ENCODE measurements around the gene TMEM63A.

TMEM63A gene

DNA sequence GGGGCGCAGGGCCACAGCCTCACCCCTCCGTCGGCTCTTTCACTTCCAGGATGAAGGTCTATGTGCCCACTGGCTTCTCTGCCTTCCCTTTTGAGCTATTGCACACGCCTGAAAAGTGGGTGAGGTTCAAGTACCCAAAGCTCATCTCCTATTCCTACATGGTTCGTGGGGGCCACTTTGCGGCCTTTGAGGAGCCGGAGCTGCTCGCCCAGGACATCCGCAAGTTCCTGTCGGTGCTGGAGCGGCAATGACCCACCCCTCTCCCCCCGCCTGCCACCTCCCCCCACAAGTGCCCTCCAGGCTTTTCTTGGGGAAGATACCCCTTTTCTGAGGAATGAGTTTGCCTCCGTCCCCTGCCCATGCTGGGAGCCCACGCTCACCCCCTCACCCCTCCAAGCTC lies 37.1 kb downstream of the TMEM63A start:
- no peak for DNase-seq (ENCODE audit: low spot score)

DNA sequence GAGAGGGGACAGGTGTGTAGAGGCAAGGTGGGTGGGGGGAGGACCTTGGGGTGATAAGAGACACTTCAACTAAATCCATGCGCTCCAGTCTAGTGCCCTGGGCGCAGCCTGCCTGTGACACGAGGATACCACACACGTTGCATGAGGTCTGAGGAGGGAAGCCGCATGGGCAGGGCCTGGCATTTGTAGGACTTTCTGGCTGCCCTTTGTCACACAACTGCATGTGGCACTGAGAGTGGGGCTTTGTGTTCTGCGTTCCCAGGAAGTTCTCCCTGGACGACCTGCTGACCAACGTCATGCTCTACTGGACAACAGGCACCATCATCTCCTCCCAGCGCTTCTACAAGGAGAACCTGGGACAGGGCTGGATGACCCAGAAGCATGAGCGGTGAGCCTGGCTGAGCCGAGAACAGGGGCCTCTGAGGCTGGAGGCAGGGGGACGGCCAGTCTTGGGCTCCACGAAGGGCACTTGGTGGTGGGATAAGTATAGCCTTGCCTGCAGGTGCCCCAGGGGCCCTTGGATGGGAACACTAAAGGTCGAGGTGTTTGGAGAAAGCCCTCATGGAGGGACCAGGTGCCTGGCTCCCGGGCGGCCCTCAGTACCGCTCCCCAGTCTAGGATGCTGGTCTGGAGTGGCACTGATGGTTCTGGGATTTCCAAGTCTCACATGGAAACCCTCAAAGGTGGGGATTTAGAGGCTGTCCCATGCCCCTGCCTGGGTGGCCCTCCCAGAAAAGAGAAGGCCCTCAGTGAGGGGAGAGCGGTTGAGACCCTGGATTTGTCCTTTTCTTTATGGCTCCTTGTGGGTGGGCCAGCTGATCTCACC lies 37.7 kb downstream of the TMEM63A start:
- peak overlapping the region; percentile 42 for H3K27ac ChIP-seq
- ChIA-PET CTCF (interaction anchor here (0.6 to 3.0 kb wide), 12 partner anchors 17 to 376 kb away, joined by 3 to 25 read pairs (median 4); partner anchors contain the start of gene SRP9), POLR2A (ENCODE audit: low non-redundant PET) (interaction anchor here (0.5 to 0.6 kb wide), 2 partner anchors 13 to 52 kb away, joined by 3 to 4 read pairs; no protein-coding TSS in a partner anchor)
- TF ChIP-seq, protein P1, sequence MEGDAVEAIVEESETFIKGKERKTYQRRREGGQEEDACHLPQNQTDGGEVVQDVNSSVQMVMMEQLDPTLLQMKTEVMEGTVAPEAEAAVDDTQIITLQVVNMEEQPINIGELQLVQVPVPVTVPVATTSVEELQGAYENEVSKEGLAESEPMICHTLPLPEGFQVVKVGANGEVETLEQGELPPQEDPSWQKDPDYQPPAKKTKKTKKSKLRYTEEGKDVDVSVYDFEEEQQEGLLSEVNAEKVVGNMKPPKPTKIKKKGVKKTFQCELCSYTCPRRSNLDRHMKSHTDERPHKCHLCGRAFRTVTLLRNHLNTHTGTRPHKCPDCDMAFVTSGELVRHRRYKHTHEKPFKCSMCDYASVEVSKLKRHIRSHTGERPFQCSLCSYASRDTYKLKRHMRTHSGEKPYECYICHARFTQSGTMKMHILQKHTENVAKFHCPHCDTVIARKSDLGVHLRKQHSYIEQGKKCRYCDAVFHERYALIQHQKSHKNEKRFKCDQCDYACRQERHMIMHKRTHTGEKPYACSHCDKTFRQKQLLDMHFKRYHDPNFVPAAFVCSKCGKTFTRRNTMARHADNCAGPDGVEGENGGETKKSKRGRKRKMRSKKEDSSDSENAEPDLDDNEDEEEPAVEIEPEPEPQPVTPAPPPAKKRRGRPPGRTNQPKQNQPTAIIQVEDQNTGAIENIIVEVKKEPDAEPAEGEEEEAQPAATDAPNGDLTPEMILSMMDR (conservative IDR thresholded peaks at IDR 0.05; ENCODE audit: low read depth), result no peak
- no peak for DNase-seq (ENCODE audit: low spot score)

More for the DNA sequence above, 37.1 kb downstream of the TMEM63A start:
- CTCF ChIA-PET, result interaction anchor here (0.6 to 3.0 kb wide), 19 partner anchors 10 to 471 kb away, joined by 3 to 25 read pairs (median 4); partner anchors contain the start of gene SRP9
- TF ChIP-seq, protein P1 (conservative IDR thresholded peaks at IDR 0.05; ENCODE audit: low read depth), result no peak
- POLR2A ChIA-PET (ENCODE audit: low non-redundant PET), result interaction anchor here (0.6 kb wide), 1 partner anchor 12 kb away, joined by 3 read pairs; no protein-coding TSS in a partner anchor
- peak overlapping the region; percentile 42 for H3K27ac ChIP-seq

GRCh38 chr1:225843426-225843795 lies 38.8 kb downstream of the TMEM63A start:
- ChIA-PET CTCF (interaction anchor here (0.6 to 1.1 kb wide), 3 partner anchors 77 to 369 kb away, joined by 4 read pairs; no protein-coding TSS in a partner anchor), POLR2A (ENCODE audit: low non-redundant PET) (no interaction called here)
- DNase-seq (ENCODE audit: low spot score), result no peak
- peak overlapping the region; percentile 42 for H3K27ac ChIP-seq
- TF ChIP-seq, protein P1 (conservative IDR thresholded peaks at IDR 0.05; ENCODE audit: low read depth), result no peak

- DNase-seq (ENCODE audit: low spot score), result no peak
- TF ChIP-seq, protein P1 (conservative IDR thresholded peaks at IDR 0.05; ENCODE audit: low read depth), result no peak
- peak overlapping the region; percentile 42 for H3K27ac ChIP-seq
- POLR2A ChIA-PET (ENCODE audit: low non-redundant PET), result no interaction called here
- CTCF ChIA-PET, result interaction anchor here (1.1 kb wide), 1 partner anchor 368 kb away, joined by 4 read pairs; no protein-coding TSS in a partner anchor
Measured at GRCh38 chr1:225842788-225843425, 39.3 kb downstream of the TMEM63A start.

- H3K27ac ChIP-seq, result peak overlapping the region; percentile 42
- ChIA-PET CTCF (interaction anchor here (0.6 to 1.1 kb wide), 2 partner anchors 72 to 367 kb away, joined by 3 to 4 read pairs; no protein-coding TSS in a partner anchor), POLR2A (ENCODE audit: low non-redundant PET) (interaction anchor here (0.6 kb wide), 1 partner anchor 8 kb away, joined by 3 read pairs; no protein-coding TSS in a partner anchor)
- TF ChIP-seq, protein P1 (conservative IDR thresholded peaks at IDR 0.05; ENCODE audit: low read depth), result no peak
- DNase-seq (ENCODE audit: low spot score), result no peak
Measured at GRCh38 chr1:225842074-225842473, 40.1 kb downstream of the TMEM63A start.

DNA sequence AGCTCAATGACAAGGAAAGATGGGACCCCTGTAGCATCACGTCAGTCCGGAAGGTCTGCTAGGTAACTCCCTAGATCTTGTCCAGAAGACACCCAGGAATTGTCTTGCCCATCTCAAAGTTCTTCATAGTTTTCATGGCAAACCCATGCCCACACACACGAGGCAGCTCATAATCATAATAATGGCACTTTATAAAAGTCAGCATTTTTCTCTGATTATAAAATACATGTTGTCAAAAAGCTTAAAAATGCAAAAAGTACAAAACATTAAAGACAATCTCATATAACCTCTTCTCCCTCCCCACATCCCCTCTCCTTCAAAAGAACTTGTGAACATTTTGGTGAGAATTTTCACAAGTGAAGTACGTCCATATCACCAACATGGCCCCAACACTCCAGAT lies 41.5 kb downstream of the TMEM63A start:
- TF ChIP-seq, protein P1 (conservative IDR thresholded peaks at IDR 0.05; ENCODE audit: low read depth), result no peak
- ChIA-PET POLR2A (ENCODE audit: low non-redundant PET) (no interaction called here), CTCF (interaction anchor here (0.7 to 0.9 kb wide), 2 partner anchors 9 to 360 kb away, joined by 3 to 4 read pairs; no protein-coding TSS in a partner anchor)
- H3K27ac ChIP-seq, result no peak overlapping the region
- no peak for DNase-seq (ENCODE audit: low spot score)
